Neural cell (in vitro differentiated cells): Measurements from ENCODE around the gene PROC.

ENCODE experiments used
- EP300 ChIP-seq: fragments of 450-650 bp; conservative IDR thresholded peaks from 2 replicates; pipeline ENCODE4 v1.6.1; 2014; ENCODE audit warnings: antibody characterized with exemption, mild to moderate bottlenecking, moderate library complexity; ENCODE audit not compliant: poor library complexity, severe bottlenecking
- EZH2 ChIP-seq: fragments of 200-600, 300-800 bp; shearing (Covaris generic), sonication (generic); IDR thresholded peaks from 2 replicates; pipeline ENCODE4 v1.6.1; 2014; ENCODE audit warnings: antibody characterized with exemption, low read length, borderline replicate concordance, mild to moderate bottlenecking; ENCODE audit not compliant: insufficient read depth, poor library complexity, severe bottlenecking
- MXI1 ChIP-seq: fragments of 450-650 bp; conservative IDR thresholded peaks from 2 replicates; pipeline ENCODE4 v1.6.1; 2014; ENCODE audit warnings: antibody characterized with exemption, mild to moderate bottlenecking; ENCODE audit not compliant: poor library complexity, severe bottlenecking
- POLR2AphosphoS5 ChIP-seq: IDR thresholded peaks from 2 replicates; pipeline ENCODE4 v1.6.1; 2012
- RAD21 ChIP-seq: fragments of 450-650 bp; conservative IDR thresholded peaks from 2 replicates; pipeline ENCODE4 v1.6.1; 2014; ENCODE audit warnings: antibody characterized with exemption, mild to moderate bottlenecking, moderate library complexity
- SMC3 ChIP-seq: fragments of 450-650 bp; conservative IDR thresholded peaks from 2 replicates; pipeline ENCODE4 v1.6.1; 2014; ENCODE audit warnings: antibody characterized with exemption, mild to moderate bottlenecking, moderate library complexity; ENCODE audit not compliant: poor library complexity
- TAF1 ChIP-seq: IDR thresholded peaks from 2 replicates; pipeline ENCODE4 v1.6.1; 2012; ENCODE audit warnings: low read depth
- TF ChIP-seq, protein P1 (sequence below): fragments of 450-650 bp; IDR thresholded peaks from 2 replicates; pipeline ENCODE4 v1.5.1; 2014; ENCODE audit warnings: antibody characterized with exemption, mild to moderate bottlenecking, moderate library complexity; ENCODE audit not compliant: poor library complexity, severe bottlenecking

DNA sequence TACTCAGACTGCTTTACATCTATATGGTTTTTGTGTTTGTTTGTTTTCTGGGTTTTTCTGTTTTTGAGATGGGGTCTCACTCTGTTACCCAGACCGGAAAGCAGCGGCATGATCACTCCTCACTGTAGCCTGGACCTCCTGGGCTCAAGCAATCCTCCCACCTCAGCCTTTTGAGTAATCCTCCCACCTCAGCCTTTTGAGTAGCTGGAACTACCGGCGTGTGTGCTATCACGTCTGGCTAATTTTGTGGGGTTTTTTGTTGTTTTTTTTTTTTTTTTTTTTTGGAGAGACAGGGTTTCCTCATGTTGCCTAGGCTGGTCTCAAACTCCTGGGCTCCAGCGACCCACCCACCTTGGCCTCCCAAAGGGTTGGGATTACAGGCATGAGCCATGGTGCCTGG, 39.5 kb upstream of the PROC start:
- TF ChIP-seq, protein P1, sequence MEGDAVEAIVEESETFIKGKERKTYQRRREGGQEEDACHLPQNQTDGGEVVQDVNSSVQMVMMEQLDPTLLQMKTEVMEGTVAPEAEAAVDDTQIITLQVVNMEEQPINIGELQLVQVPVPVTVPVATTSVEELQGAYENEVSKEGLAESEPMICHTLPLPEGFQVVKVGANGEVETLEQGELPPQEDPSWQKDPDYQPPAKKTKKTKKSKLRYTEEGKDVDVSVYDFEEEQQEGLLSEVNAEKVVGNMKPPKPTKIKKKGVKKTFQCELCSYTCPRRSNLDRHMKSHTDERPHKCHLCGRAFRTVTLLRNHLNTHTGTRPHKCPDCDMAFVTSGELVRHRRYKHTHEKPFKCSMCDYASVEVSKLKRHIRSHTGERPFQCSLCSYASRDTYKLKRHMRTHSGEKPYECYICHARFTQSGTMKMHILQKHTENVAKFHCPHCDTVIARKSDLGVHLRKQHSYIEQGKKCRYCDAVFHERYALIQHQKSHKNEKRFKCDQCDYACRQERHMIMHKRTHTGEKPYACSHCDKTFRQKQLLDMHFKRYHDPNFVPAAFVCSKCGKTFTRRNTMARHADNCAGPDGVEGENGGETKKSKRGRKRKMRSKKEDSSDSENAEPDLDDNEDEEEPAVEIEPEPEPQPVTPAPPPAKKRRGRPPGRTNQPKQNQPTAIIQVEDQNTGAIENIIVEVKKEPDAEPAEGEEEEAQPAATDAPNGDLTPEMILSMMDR, result no peak
- no peak for TF ChIP-seq TAF1
- no peak for TF ChIP-seq RAD21
- no peak for TF ChIP-seq EP300
- no peak for TF ChIP-seq POLR2AphosphoS5
- TF ChIP-seq SMC3, result no peak
- TF ChIP-seq EZH2, result no peak
- no peak for TF ChIP-seq MXI1
